NCI-H82 treated with DMSO at 0.1 percent for 48 hours (cell line): ENCODE data around the gene SHISA6.

ENCODE experiments used
- DNase-seq: peaks from one replicate; lab custom pipeline; 2025; ENCODE audit not compliant: unreplicated experiment; lab: John Stamatoyannopoulos, UW

Gene SHISA6

DNA sequence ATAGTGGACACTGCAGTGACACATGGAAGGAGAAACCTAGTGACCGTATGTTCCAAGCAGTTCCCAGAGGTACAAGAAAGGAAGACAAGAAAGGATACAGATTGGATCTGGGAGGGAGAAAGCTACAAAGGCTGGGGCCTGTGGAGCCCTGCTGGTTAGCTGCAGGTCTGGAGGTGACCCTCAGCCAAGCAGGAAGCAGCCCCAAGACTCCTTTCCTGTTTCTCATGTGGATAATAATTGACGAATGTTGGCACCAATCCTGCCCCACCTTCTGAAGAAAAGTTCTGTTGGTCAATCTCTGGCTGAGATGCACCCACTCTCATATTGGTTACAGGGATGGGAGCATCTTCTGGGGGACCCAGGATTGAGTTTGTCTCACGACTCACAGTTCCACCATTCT is 99.8 kb downstream of the SHISA6 start:
- no peak for DNase-seq

DNA sequence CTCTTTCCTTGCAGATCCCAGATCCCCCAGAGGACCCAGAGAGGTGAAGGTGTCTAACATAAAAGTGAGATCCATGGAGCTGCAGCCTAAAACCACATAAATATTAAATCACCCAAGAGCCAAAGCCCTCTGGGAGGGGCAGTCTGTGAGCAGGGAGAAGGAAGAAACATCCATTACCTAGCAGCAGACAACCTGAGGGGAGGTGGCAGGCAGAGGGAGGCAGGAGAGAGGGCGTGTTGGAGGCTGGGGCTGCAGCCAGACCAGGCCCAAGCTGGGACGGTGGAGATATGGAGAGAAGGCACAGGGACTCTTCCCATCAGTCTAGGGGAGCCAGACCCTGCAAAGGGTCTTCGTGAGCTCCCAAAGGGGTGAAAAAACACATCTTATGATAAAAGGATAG is 101.1 kb downstream of the SHISA6 start:
- DNase-seq = no peak

DNA sequence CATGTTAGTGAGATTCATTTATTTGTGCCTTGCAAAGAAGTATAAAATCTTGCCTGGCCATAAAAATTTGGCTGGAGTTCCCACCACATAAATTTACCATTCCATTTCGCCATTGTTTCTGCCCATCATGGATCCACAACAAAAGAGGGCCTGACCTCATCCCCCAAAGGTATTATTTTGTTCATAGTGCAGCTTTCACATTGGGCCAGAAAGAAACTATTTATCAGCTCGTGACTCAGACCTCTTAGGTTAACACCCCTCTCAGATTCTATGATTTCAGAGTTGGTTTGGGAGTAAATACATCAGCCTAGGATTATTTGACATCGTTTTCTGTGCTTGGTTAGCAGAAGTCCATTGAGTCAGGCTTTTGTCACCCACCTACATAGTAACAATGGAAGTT is 108.1 kb downstream of the SHISA6 start:
- no peak for DNase-seq

DNA sequence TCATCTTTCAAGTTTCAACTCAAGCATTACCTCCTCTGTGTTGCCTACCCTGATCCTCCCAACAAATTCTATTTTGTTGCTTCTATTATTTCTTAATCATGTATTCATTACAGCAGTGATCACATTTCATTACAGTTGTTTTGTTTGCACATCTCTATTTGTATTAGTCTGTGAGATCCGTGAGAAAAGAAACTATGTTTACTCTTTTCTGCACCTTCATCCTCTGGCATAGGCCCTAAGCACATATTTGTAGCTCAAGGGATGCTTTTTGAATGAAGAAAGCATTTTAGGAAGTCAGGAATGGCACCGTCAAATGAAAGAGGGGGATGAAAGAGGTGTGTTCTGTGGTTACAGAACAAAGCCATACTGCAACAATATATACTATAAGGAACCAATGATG is 110.5 kb downstream of the SHISA6 start:
- no peak for DNase-seq

DNA sequence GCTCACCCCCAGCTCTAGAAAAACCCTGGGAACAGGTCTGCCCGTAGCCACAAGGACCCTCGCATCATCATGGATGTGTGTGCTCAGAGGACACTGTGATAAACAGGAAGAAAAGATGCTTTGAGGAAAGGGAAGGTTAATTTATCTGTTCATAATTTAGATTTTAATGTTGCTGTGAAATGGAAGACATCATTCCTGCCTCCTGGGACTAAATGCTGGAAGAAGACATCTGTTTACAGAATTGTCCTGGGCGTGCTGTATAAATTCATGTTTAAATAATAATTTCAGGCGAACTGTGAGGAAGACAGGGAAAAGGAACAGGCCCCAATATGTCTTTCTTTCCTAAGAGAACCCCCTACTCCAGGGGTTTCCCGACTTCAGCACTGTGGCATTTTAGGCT is 112.6 kb downstream of the SHISA6 start:
- no peak for DNase-seq

DNA sequence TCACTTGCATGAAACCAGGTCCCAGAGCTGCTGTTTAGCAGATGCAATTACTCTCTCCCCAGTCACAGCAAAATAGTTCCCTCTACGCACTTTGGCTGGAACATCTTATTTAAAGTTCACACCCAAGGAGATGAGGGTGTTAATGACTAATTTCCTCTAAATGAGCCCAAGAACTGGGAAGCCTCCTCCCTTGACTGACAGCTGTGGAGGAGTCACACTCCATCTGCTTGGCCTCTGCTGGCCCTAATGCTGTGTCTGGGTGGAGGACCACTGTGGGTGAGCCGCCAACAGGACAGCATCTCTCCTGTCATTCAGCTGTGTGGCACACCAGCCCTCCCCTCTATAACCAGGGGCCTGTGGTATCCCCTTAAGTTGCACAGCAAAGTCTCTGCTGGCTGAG is 115.4 kb downstream of the SHISA6 start:
- DNase-seq = no peak

DNA sequence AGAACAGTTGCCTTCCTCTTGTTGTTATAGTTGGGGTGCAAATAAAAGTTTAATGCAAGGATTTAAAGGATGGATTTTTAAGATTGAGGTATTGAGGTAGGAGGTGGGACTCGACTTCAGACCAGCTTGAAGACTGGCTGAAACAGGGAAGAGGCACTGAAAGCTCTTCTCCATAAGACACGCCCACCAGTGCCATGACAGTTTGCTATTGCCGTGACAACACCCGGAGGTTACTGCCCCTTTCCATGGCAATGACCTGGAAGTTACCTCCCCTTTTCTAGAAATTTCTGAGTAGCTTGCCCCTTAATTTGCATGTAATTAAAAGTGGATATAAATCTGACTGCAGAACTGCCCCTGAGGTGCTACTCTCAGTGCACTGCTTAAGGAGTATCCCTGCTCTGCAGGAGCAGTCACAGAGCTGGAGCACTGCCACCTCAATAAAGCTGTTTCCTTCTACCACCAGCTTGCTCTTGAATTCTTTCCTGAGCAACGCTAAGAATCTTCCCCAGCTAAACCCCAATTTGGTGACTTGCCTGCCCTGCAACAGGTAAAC is 122.6 kb downstream of the SHISA6 start:
- DNase-seq = no peak

DNA sequence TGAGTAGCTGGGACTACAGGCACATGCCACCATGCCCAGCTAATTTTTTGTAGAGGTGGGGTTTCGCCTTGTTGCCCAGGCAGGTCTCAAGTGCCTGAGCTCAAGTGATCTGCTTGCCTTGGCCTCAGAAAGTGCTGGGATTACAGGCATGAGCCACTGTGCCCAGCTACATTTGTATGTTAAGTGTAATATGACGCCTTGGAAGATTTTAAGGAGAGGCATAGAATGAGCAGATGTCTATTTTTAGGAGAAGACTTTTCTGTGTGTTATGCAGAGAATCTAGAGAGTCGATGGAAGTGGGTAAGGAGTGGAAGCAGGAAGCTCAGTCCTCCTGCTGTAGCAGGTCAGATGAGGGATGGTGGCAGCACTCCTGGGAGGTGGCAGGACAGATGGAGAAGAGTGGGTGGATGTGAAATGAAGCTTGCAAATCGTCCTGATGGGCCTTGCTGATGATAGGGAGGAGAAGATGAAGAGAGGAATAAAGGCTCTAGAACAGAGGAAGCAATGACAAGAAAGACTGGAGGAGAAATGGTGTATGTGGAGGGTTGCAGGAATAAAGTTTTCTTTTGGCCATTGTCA is 125.3 kb downstream of the SHISA6 start:
- no peak for DNase-seq

DNA sequence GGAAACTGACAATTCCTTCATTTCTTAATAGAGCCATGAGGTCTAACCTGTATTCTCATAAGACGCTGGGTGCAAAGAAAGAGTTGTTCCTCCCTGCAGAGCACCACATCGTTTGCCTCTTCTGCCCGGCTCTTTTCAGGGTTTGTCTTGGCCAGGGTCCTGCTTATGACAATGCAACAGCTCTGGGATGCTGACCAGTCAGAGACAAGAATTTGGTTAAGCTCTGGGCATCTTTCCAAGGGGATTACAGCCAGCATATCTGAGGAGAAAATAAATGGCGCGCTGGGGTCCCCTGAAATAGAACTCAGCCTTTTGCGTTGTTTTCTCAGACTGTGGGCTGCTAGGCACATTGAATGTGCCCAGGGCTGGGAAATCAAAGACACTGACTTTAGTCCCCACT is 128.6 kb downstream of the SHISA6 start:
- no peak for DNase-seq

DNA sequence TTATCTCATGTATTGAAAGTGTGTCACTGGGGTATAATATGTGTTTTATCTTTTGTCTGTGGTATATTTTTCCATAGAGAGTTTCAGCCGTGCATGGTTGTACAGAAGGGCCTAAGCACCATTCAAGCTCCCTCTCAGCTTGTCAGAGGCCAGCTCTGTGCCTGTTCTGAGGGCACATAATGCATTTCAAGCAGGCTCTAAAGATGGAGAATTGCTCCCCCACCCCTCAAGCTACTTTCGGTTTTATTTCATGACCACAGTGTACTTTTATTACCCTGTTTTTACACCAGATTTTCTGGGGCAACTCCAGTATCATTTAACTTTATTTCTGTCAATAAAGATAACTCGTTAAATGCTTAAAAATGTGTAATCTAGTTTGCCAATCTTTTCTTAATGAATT is 131.7 kb downstream of the SHISA6 start:
- DNase-seq = no peak

DNA sequence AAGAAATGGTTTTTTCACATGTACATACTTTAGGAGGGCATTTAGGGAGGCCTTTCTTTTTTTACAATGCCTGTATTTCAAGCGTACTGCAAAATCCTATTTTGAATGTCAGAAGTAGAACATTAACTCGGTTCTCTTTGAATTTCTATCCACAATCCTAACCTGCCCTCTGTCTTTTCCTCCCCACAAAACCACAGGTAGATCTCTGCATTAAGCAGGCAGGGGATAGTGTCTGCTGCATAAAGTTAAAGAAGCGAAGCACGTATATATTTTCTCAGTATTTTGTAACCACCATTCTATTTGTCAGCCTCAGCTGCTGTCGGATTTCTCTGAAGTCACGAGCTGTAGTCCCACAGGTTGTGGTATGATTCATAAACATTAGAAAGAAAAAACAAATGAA is 137.5 kb downstream of the SHISA6 start:
- no peak for DNase-seq

DNA sequence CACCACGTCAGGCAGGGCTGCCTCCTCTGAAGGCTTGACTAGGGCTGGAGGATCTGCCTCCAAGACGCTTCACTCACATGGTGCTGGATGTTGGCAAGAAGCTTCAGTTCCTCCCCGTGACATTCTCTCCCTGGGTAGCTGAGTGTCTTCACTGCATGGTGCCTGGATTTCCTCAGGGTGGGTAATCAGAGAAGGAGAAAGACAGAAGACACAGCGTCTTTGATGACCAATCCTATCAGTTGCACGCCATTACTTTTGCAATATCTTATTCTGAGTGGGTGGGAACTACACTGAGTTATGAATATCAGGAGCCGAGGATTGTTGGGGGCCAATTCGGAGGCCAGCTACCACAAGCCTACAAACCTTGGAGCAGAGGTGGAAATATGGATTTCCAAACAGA is 139.7 kb downstream of the SHISA6 start:
- no peak for DNase-seq

DNA sequence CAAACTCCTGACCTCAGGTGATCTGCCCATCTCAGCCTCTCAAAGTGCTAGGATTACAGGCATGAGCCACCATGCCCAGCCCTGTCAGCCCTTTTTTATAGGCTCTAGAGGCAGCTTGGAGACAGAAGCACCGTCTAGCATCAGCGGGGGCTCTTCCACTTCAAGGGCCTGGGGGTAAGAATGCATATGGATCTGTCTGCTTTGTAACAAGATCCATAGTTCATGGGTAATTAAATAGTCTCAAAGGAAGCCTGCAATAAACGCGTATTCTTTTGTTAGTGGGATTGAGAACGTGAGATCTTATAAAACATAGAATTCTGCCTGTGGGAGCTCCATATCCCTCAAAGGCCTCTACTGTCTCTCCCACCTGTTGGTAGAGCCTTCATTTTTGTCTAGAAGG is 142.1 kb downstream of the SHISA6 start:
- no peak for DNase-seq

DNA sequence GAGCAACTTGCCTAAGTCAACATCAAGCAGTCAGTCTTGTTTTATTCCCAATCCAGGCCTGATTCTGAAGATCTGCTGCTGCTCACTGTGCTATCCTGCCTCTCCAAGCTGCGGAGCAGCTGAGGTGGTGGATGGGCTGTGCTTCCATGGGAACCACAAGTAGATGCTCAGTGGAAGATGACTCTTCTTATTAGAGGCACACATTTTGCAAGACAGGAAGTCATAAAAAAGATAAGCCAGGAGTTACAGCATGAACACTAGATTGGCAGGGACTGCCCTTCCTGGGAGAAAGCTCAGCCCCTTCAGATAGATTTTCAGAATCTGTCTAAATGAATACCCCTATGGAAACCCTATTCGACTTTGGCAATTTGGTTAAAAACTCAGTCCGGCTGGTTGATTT is 143.1 kb downstream of the SHISA6 start:
- DNase-seq = no peak

DNA sequence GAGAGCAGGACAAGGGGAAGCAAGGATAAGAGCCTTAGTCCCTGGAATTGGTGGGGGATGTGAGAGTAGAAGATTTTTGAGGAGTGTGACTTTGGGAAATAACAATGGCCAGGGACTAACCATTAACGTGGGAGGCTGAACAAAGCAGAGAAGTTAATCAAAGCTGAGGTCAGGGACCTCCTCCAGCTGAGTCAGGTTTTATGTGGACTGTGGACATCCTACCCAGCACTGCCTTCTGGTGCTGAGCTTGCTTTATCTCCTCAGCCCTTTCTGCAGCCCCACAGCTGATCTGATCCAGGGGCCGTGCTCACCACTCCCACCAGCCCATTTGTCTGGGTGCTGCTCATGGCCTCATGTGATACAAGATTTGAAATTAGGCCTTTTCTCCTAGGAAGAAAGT is 146.6 kb downstream of the SHISA6 start:
- DNase-seq = no peak

DNA sequence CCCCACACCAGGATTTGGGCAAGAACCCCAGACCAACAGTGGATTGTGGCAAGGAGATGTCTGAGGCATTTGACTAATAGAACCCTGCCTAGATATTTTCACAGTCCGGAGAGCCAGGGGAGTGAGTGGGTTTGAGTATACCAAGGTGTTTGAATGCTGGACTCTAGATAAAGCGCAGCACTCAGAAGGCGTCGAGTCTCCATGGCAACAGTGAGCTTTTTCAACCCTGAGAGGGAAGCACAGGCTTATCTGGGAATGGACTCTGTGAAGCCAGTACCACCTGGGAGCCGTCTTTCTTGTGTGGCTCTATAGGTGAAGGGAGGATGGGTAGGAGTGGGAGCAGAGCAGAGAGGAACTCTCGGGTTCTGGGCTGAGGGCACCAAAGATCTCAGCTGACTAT is 147.0 kb downstream of the SHISA6 start:
- no peak for DNase-seq

DNA sequence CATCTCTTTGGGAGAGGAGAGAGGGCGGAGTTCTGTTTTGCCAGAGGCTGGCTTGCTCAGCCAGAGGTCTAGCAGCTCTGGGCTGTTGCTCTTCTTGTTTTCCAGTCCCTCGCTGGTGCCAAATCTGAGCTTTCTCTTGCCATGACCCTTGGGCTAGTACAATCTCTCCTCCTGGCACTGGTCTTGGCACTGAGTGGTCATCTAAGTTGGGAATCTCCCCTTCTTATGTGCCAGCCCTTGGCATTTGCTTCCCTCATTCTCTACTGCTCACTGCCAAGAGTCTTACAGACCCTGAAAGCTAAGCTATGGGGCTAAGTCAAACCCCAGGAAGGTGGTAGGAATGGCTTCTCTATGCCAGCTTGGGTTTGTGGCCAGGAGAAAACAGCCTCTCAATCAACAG is 148.6 kb downstream of the SHISA6 start:
- DNase-seq = no peak

DNA sequence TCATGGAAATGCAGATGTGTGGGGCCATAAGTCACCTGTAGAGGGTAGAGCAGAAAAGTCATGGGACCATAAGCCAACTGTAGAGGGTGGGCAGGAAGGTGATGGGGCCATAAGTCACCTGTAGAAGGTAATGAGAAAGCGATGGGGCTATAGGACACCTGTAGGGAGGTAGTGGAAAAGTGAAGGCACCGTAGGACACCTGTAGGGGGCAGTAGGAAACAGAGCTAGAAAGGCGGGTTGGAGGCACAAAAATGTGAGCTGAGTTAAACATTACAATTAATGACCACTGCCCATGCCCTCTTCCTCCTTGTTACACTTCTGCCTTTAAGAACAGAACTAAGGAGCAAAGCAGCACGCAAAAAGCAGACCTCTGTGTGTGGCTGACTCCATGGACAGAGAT is 150.1 kb downstream of the SHISA6 start:
- DNase-seq = no peak

DNA sequence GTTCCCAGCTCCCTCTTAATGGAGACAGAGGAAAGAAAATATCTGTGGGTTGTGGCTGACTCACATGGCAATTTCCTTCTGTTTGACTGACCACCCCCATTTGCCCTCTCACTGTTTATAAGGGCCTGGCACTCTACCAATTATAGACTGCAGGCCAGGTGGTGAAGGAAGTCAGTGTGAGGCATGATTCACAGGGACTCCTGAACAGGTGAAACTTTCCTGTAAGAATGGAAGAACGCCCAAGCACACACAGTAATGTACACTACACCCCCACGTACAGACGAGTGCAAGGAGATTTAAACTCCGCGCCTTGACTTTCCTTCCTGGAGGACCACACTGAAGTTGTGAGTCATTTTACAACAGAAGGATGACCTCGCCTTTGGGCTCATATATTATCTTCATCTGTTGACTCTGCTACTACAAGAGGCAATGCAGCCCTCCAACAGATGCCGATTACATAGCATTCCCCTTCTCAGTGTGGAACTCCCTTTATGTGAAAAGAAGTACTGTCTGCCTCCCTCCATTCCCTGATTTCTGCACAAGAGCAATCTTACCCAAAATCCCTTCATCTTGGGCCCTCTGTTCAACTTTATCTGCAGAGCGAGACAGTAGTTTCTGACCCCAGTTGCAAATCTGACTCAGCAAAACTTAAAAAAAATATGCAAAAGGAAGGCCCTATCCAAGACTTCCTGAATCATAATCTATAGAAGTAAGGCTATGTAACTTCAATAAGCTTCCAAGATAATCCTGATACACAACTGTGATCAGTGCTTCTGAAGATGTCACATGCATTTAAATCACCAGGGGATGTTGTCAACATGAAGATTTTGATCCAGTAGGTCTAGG is 163.6 kb downstream of the SHISA6 start:
- DNase-seq = no peak

DNA sequence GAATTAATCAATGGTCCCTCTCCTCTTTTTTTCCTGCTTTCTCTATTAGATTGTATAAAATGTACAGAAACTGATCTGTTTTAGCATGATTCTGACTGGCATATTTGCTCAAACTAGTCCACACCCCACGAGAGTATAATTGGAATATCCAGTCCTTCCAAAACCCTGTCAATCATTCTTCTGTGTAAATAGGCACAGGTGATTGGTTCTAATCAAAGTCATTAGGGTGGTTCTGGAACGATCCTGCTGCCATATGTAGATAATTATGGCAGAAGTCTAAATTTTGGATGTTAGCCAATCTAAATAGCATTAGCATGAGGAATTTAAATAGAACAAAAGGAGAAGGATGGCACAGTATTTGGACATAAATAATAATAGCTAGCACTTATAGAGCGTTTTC is 165.7 kb downstream of the SHISA6 start:
- no peak for DNase-seq

DNA sequence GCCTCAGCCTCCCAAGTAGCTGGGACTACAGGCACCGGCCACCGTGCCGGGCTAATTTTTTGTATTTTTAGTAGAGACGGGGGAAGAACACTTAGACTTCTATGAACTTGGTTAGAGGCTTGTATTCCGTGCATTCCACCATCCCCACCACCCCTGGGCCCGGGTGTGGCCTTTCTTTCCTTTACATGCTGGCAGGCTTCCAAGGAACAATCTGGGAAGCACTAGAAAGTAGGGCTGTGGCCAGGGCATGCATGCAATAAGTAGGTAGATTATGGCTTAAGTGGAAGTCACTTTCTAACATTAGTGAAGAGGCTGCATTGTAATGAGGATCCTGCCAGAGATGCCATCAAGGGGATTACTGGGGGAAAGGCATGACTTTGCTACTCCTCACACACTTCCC is 171.6 kb downstream of the SHISA6 start:
- peak; percentile 70 for DNase-seq

DNA sequence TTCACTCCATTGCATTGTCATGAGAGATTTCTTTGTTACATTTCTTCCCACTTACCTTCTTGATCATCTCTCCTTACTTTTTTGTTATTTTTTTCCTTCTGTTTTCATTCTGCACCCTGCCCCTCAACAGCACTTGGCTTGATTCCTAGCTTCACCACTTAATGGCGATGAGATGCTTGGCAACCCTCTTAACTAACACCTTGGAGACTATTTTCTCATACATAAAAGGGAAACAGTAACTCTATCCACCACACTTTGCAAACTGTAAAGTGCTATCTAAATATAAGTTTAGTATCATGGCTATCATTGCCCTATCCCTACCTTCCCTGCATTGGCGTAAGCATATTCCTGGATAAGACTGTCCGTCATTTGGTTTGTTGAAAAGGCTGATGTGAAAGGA is 177.3 kb downstream of the SHISA6 start:
- no peak for DNase-seq

DNA sequence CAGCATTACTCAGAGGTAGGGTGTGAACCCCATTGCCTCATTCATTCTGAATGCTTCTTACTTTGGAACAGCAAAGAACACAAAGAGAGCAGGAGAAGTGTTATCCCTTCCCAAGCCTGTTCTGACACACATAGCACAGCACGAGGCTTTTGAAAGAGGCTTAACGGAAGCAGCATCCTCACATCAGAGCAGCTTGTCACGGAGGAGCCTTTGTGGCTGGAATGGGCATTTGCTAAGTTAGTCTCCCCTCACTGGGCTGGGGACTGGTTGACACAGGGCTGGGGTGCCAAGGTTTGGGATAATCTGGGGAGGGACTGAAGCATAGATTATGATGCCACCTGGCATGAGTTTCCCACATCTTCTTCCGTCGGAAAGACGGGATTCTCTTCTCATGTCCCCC is 189.7 kb downstream of the SHISA6 start:
- no peak for DNase-seq
